ENCODE data around the gene CCDC88C. TPM values are rescaled to one million over a fixed set of nuclear protein-coding genes. Genes with fewer than 3 reads are reported as not detected.

CCDC88C gene
- total and polyA plus RNA-seq, 9 donors, result 2.0 to 17.7 (median 3.9) TPM

DNA sequence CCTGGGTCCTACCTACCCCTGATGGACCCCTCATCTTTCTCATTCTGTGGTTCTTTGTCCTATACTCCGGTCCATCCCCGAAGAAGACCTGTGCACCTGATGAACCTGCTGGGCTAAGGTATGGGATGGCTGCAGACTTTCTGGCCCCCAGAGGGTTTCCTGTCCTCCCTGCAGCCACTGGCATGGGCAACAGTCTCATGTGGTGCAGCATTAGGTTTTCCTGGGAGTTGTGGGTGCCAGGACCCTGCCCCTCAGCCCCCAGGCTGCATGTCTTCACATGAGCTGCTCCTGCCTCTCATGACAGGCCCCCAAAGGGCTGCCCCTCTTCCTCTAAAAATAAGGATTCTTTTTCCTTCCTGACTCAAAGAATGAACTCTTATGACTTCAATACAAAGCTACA is 100.9 kb downstream of the CCDC88C start:
- no peaks in the 10 kb centered on the region for H3K36me3 ChIP-seq
- TF ChIP-seq EP300 (IDR thresholded peaks at IDR 0.05) (no peak), POLR2A (IDR thresholded peaks at IDR 0.05) (no peak)
- TF ChIP-seq, protein P1, sequence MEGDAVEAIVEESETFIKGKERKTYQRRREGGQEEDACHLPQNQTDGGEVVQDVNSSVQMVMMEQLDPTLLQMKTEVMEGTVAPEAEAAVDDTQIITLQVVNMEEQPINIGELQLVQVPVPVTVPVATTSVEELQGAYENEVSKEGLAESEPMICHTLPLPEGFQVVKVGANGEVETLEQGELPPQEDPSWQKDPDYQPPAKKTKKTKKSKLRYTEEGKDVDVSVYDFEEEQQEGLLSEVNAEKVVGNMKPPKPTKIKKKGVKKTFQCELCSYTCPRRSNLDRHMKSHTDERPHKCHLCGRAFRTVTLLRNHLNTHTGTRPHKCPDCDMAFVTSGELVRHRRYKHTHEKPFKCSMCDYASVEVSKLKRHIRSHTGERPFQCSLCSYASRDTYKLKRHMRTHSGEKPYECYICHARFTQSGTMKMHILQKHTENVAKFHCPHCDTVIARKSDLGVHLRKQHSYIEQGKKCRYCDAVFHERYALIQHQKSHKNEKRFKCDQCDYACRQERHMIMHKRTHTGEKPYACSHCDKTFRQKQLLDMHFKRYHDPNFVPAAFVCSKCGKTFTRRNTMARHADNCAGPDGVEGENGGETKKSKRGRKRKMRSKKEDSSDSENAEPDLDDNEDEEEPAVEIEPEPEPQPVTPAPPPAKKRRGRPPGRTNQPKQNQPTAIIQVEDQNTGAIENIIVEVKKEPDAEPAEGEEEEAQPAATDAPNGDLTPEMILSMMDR (IDR thresholded peaks at IDR 0.05), result no peak
- H3K27me3 ChIP-seq, result no peaks in the 10 kb centered on the region
- no peak for DNase-seq
- no peak overlapping the region for H3K4me3 ChIP-seq
- H3K9me3 ChIP-seq, result no peaks in the 10 kb centered on the region
- intact Hi-C loops (cut with DNase I), result no loop called here
- H3K27ac ChIP-seq, result no peak overlapping the region
- 97 to 99% (median 97%) methylated on average over 2 of the region's 2 CpGs for WGBS, 3 donors
- H3K4me1 ChIP-seq (ENCODE audit: insufficient read depth), result peaks cover 7% of the 10 kb centered on the region

DNA sequence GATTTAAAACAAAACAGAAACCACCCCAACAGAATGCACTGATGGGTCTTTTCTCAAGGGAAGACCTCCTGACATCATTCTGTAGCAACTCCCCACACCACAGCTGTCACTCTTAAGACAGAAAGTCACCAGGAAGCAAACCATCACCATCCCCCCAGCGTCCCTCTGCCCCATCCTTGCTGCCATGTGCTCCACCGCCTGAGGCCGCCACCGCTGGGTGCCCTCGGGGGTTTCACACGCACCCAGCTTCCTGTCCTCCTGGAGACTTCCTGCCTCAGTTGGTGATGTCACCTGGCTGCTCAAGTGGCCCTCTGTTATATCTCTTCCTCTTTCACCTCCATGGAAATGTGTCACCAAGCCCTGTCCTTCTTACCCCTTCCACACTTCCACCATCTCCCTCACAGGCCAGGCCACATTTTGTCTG is 101.8 kb downstream of the CCDC88C start:
- WGBS, 3 donors, result 88 to 98% (median 90%) methylated on average over 6 of the region's 6 CpGs
- no peak overlapping the region for H3K27ac ChIP-seq
- TF ChIP-seq POLR2A (IDR thresholded peaks at IDR 0.05), result no peak
- TF ChIP-seq, protein P1 (IDR thresholded peaks at IDR 0.05), result no peak
- TF ChIP-seq EP300 (IDR thresholded peaks at IDR 0.05), result no peak

DNA sequence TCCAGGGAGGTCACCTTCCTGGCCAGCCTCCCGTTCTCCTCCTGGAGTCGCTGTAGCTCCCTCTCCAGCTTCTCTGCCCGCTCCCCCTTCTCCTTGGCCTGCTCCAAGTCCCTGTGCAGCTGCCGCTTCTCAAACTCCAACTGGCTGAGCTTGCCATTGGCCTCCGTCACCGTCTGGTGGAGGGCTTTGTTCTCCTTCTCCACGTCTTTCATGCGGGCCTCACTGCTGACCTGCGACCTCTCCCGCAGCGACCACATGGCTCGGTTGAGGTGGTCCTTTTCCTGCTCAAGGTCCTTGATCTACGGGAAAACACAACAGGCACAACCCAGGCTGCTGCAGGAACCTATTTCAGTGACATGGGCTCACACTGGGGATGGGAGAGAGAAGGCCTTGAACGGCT is 103.8 kb downstream of the CCDC88C start:
- H3K9me3 ChIP-seq, result no peaks in the 10 kb centered on the region
- intact Hi-C loops (cut with DNase I), result no loop called here
- no peak overlapping the region for H3K27ac ChIP-seq
- DNase-seq, result no peak
- H3K36me3 ChIP-seq, result no peaks in the 10 kb centered on the region
- WGBS, 3 donors, result 78 to 80% (median 80%) methylated on average over 14 of the region's 14 CpGs
- H3K27me3 ChIP-seq, result no peaks in the 10 kb centered on the region
- H3K4me1 ChIP-seq (ENCODE audit: insufficient read depth), result peaks cover 7% of the 10 kb centered on the region
- no peak overlapping the region for H3K4me3 ChIP-seq
- TF ChIP-seq EP300 (IDR thresholded peaks at IDR 0.05) (no peak), POLR2A (IDR thresholded peaks at IDR 0.05) (no peak)
- TF ChIP-seq, protein P1 (IDR thresholded peaks at IDR 0.05), result no peak

More for the DNA sequence above, 101.8 kb downstream of the CCDC88C start:
- no peak for DNase-seq
- Histone ChIP-seq H3K36me3 (no peaks in the 10 kb centered on the region), H3K9me3 (no peaks in the 10 kb centered on the region), H3K4me1 (ENCODE audit: insufficient read depth) (peaks cover 7% of the 10 kb centered on the region), H3K4me3 (no peak overlapping the region), H3K27me3 (no peaks in the 10 kb centered on the region)
- intact Hi-C loops (cut with DNase I), result no loop called here

DNA sequence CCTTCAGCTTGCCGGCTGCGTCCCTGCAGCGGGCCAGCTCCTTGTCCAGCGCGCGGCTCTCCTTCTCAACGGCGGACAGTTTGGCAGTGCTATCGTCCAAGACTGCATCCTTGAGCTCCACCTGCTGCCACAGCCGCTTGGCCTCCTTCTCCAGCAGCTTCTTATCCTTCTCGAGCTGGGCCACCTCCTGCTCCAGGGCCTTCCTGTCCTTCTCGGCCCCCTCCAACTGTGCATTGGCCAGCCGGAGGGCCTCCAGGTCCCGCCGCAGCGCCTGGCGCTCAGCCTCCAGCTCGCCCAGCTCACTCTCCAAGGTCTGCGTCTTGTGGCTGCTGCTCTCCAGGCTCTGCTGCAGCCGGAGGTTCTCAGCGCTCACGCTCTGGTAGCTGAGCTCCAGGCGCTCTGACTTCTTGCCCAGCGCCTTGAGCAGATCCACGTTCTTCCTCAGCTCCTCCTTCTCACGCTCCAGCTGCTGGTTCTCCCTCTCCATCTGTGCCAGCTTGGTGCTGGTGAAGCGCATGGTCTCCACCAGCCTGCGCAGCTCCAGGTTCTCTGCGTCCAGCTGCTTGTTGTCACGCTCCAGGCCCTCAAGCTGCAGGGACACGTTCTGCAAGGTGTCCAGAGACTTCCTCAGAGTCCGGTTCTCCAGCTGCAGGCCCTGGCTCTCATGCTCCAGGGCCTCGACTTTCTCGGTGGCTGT is 104.3 kb downstream of the CCDC88C start:
- TF ChIP-seq EP300 (IDR thresholded peaks at IDR 0.05) (no peak), POLR2A (IDR thresholded peaks at IDR 0.05) (no peak)
- TF ChIP-seq, protein P1 (IDR thresholded peaks at IDR 0.05), result no peak
- Histone ChIP-seq H3K27ac (no peak overlapping the region), H3K9me3 (no peaks in the 10 kb centered on the region), H3K4me1 (ENCODE audit: insufficient read depth) (peaks cover 7% of the 10 kb centered on the region), H3K27me3 (no peaks in the 10 kb centered on the region), H3K36me3 (no peaks in the 10 kb centered on the region), H3K4me3 (no peak overlapping the region)
- intact Hi-C loops (cut with DNase I), result no loop called here
- DNase-seq, result no peak
- 85 to 92% (median 87%) methylated on average over 34 of the region's 34 CpGs for WGBS, 3 donors
